HG03196 (cell line): ENCODE measurements around the gene TMF1.

ENCODE experiments used
- ATAC-seq: cut with Tn5 transposase; IDR thresholded peaks from one replicate; pipeline ENCODE4 v1.9.1; 2021; ENCODE audit not compliant: unreplicated experiment

The TMF1 gene

GRCh38 chr3:69014022-69014580 lies 38.0 kb downstream of the TMF1 start:
- no peak for ATAC-seq

- ATAC-seq, result peak; percentile 86
Observed at GRCh38 chr3:69013253-69014021, 38.7 kb downstream of the TMF1 start, which contains the start of gene EOGT. EOGT (minus strand) TSS chr3:69013684; CDS start chr3:69009846, 3,838 bp downstream.

GRCh38 chr3:69012800-69013252 lies 39.3 kb downstream of the TMF1 start:
- peak; percentile 45 for ATAC-seq

- no peak for ATAC-seq
Observed at GRCh38 chr3:69012100-69012799, 39.9 kb downstream of the TMF1 start.

GRCh38 chr3:69011096-69011730 lies 40.9 kb downstream of the TMF1 start:
- no peak for ATAC-seq

GRCh38 chr3:69009559-69010410 lies 42.3 kb downstream of the TMF1 start:
- ATAC-seq, result no peak

- ATAC-seq, result no peak
Observed at GRCh38 chr3:69008980-69009379, 43.2 kb downstream of the TMF1 start.

GRCh38 chr3:69005791-69006482 lies 46.2 kb downstream of the TMF1 start:
- no peak for ATAC-seq

GRCh38 chr3:69005071-69005790 lies 46.9 kb downstream of the TMF1 start:
- ATAC-seq, result no peak

GRCh38 chr3:69004138-69004537 lies 48.0 kb downstream of the TMF1 start:
- ATAC-seq, result no peak

- no peak for ATAC-seq
Observed at GRCh38 chr3:68999605-69000004, 52.5 kb downstream of the TMF1 start.

- no peak for ATAC-seq
Observed at GRCh38 chr3:68999158-68999557, 53.0 kb downstream of the TMF1 start.

GRCh38 chr3:68997887-68998286 lies 54.2 kb downstream of the TMF1 start:
- ATAC-seq, result no peak

- ATAC-seq, result no peak
Observed at GRCh38 chr3:68996356-68996995, 55.7 kb downstream of the TMF1 start.

- ATAC-seq, result no peak
Observed at GRCh38 chr3:68988740-68989139, 63.4 kb downstream of the TMF1 start.

- ATAC-seq, result no peak
Observed at GRCh38 chr3:68987322-68987721, 64.8 kb downstream of the TMF1 start.

GRCh38 chr3:68986496-68987208 lies 65.5 kb downstream of the TMF1 start:
- no peak for ATAC-seq

- no peak for ATAC-seq
Observed at GRCh38 chr3:68985146-68985790, 66.9 kb downstream of the TMF1 start.
